ENCODE data around the gene TSPAN17.

Gene TSPAN17

DNA sequence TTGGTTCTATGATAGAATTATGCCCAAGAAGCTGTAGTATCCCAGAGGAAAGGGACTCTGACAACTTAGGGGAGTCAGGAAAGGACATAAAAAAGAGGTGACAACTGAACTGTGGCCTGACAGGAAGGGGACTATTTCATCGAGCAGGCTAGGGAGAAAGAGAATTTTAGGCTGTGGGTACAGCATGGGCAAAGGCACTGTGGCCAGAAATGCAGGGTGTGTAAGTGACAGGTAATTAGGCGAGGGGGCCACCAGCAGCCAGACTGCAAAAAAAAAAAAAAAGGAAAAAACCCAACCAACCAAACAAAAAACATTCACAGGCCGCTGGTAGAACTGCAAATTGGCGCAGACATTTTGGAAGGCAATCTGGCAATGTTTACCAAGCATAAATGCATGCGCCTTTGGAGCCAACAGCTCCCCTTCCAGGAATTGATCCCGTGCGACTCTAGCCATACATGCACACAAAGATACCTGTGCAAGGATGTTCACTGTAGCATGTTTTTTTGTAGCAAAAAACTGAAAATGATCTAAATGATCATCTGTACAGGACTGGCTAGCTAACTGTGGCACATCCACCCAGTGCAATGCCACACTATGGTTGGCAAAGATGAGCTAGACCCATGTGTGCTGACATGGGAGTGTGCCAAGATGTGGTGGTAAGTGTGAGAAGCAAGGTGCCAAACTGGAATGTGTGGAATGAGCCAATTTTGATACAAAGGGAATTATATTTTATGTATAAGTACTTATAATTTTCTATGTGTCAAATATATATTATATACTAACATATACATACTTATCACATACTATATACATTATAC, 15.7 kb upstream of the TSPAN17 start:
- H3K4me3 ChIP-seq (ENCODE audit: low read depth, low read length), result no peak overlapping the region
- in situ Hi-C loops (cut with HindIII; ENCODE audit: low sequenced_read_pairs), result no loop called here
- DNase-seq (ENCODE audit: low read depth), result no peak
- TF ChIP-seq CTCF (IDR thresholded peaks at IDR 0.05; ENCODE audit: low read depth, low read length, missing control alignments), result no peak

DNA sequence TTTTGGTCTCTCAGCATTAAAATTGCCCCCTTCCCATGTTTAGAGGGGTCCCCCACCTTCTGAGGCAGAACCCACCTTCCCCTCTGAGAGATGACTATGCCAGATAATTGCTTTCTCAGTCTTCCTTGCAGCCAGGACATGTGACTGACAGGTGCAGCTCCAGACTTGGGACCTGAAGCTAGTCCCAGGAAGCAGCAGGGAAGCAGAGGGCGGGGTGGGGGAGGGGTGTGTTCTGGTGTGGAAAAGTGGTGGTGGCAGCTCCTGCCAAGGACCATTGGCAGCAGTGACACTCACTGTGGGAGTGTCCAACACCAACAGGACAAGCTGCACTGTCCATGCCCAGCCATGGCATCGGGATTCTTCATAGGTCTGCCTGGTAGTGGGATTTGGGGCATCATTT, 14.5 kb upstream of the TSPAN17 start:
- TF ChIP-seq CTCF (IDR thresholded peaks at IDR 0.05; ENCODE audit: low read depth, low read length, missing control alignments), result no peak
- in situ Hi-C loops (cut with HindIII; ENCODE audit: low sequenced_read_pairs), result no loop called here
- no peak for DNase-seq (ENCODE audit: low read depth)
- no peak overlapping the region for H3K4me3 ChIP-seq (ENCODE audit: low read depth, low read length)

GRCh38 chr5:176633598-176633997, 13.7 kb upstream of the TSPAN17 start:
- no peak for TF ChIP-seq CTCF (IDR thresholded peaks at IDR 0.05; ENCODE audit: low read depth, low read length, missing control alignments)
- no peak overlapping the region for H3K4me3 ChIP-seq (ENCODE audit: low read depth, low read length)
- in situ Hi-C loops (cut with HindIII; ENCODE audit: low sequenced_read_pairs), result no loop called here
- no peak for DNase-seq (ENCODE audit: low read depth)

DNA sequence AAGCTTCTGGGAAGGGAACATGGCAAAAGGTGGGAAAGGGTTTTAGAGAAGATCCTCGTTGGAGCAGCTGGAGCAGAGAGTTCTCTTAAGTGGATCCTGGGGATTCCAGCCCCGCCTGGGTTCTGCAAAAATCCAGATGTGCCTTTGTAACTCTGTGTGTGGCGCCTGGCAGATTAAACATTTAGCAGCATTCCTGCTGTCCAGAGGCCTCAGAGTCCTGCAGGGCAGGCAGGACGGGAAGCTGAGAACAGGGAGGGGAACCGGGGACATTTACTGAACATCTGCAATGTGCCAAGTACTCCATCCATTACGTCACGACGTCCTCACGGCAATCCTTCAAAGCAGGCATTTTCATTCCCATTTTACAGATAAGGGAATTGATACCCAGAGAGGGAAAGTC, 10.9 kb upstream of the TSPAN17 start:
- in situ Hi-C loops (cut with HindIII; ENCODE audit: low sequenced_read_pairs), result no loop called here
- TF ChIP-seq CTCF (IDR thresholded peaks at IDR 0.05; ENCODE audit: low read depth, low read length, missing control alignments), result no peak
- DNase-seq (ENCODE audit: low read depth), result no peak
- H3K4me3 ChIP-seq (ENCODE audit: low read depth, low read length), result no peak overlapping the region

GRCh38 chr5:176637556-176637955, 9.7 kb upstream of the TSPAN17 start:
- in situ Hi-C loops (cut with HindIII; ENCODE audit: low sequenced_read_pairs), result no loop called here
- no peak for DNase-seq (ENCODE audit: low read depth)
- no peak overlapping the region for H3K4me3 ChIP-seq (ENCODE audit: low read depth, low read length)
- TF ChIP-seq CTCF (IDR thresholded peaks at IDR 0.05; ENCODE audit: low read depth, low read length, missing control alignments), result no peak

DNA sequence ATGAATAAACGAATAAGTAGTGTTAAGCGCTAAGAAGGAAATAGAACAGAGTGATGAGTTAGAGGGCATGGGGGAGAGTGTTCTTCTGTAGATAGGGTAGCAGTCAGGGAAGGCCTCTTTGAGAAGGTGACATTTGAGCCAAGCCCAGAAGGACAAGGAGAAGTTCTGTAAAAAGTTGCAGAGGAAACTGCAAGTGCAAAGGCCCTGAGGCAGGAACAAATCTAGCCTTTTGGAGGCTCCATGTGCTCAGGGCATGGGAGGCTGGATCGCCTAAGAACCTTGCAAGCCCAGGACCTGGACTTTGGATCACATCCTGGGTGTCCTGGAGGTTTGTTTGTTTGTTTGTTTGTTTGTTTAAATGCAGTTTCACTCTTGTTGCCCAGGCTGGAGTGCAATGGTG, 8.8 kb upstream of the TSPAN17 start:
- DNase-seq (ENCODE audit: low read depth), result no peak
- H3K4me3 ChIP-seq (ENCODE audit: low read depth, low read length), result no peak overlapping the region
- in situ Hi-C loops (cut with HindIII; ENCODE audit: low sequenced_read_pairs), result no loop called here
- no peak for TF ChIP-seq CTCF (IDR thresholded peaks at IDR 0.05; ENCODE audit: low read depth, low read length, missing control alignments)

Data from astrocyte of the cerebellum (primary cell).